Common myeloid progenitor, CD34-positive (primary cell): ENCODE data around the gene SOHLH1.

ENCODE experiments used
- CTCF ChIA-PET: fragments of 350-600 bp; sonication (Branson Sonifier 250); formaldehyde crosslinking; loops from one replicate; lab custom pipeline; 2021; ENCODE audit warnings: antibody characterized with exemption; lab: Charles Lee
- POLR2A ChIA-PET: fragments of 350-600 bp; sonication (Branson Sonifier 250); formaldehyde crosslinking; loops from one replicate; lab custom pipeline; 2021; ENCODE audit warnings: antibody characterized with exemption; lab: Charles Lee
- DNase-seq, 3 donors: peaks; one replicate each; pipeline versions ENCODE4 v3.0.0 to v3.0.0-alpha.2; 2013
- H3K27ac ChIP-seq, 2 experiments: 1 replicate in 1 of 2; 2 replicates in 1 of 2; pipeline ENCODE4 v1.7.0; 2013; ENCODE audit warnings: inconsistent platforms in 2 of 2, low read length in 2 of 2, mild to moderate bottlenecking in 2 of 2, low read depth in 1 of 2, moderate library complexity in 1 of 2; ENCODE audit not compliant: severe bottlenecking in 2 of 2, insufficient read depth in 1 of 2, poor library complexity in 1 of 2
- H3K27me3 ChIP-seq, 5 experiments: replicated peaks in 2 of 5; 1 replicate in 3 of 5; 2 replicates in 2 of 5; pipeline versions ENCODE4 v1.6.1 to v1.7.0; 2013; ENCODE audit warnings: low read length in 4 of 5, mild to moderate bottlenecking in 2 of 5, moderate library complexity in 2 of 5, inconsistent platforms in 1 of 5; ENCODE audit not compliant: insufficient read depth in 5 of 5, control insufficient read depth in 4 of 5
- H3K36me3 ChIP-seq, 4 experiments: 1 replicate in 2 of 4; 2 replicates in 2 of 4; pipeline versions ENCODE4 v1.6.1 to v1.7.0; 2013; ENCODE audit warnings: low read length in 3 of 4, control low read depth in 1 of 4, mild to moderate bottlenecking in 1 of 4; ENCODE audit not compliant: control insufficient read depth in 4 of 4, insufficient read depth in 4 of 4
- H3K4me1 ChIP-seq, 4 experiments: 1 replicate in 3 of 4; 2 replicates in 1 of 4; pipeline versions ENCODE4 v1.6.1 to v1.7.1; 2013; ENCODE audit warnings: low read length in 3 of 4, mild to moderate bottlenecking in 3 of 4, control low read depth in 1 of 4, inconsistent platforms in 1 of 4, moderate library complexity in 1 of 4; ENCODE audit not compliant: control insufficient read depth in 4 of 4, insufficient read depth in 4 of 4; ENCODE audit errors: control extremely low read depth in 1 of 4
- H3K4me3 ChIP-seq, 7 experiments: 1 replicate in 4 of 7; 2 replicates in 3 of 7; pipeline versions ENCODE4 v1.5.1 to v1.7.0; 2013; ENCODE audit warnings: mild to moderate bottlenecking in 7 of 7, low read length in 6 of 7, moderate library complexity in 6 of 7, inconsistent platforms in 2 of 7, low read depth in 2 of 7, control low read depth in 1 of 7; ENCODE audit not compliant: insufficient read depth in 4 of 7, control insufficient read depth in 1 of 7; ENCODE audit errors: extremely low read depth in 1 of 7
- H3K9me3 ChIP-seq, 5 experiments: 1 replicate in 4 of 5; 2 replicates in 1 of 5; pipeline versions ENCODE4 v1.6.1 to v1.7.1; 2013; ENCODE audit warnings: low read length in 4 of 5, mild to moderate bottlenecking in 2 of 5, inconsistent platforms in 1 of 5, low read depth in 1 of 5, moderate library complexity in 1 of 5; ENCODE audit not compliant: control insufficient read depth in 4 of 5, insufficient read depth in 2 of 5; ENCODE audit errors: control extremely low read depth in 1 of 5
- WGBS: methylation state at CpG from one replicate; pipeline ENCODE4 v1.1.5; 2013; ENCODE audit not compliant: insufficient coverage; 5-methylcytosine and 5-hydroxymethylcytosine counted together

Gene SOHLH1

DNA sequence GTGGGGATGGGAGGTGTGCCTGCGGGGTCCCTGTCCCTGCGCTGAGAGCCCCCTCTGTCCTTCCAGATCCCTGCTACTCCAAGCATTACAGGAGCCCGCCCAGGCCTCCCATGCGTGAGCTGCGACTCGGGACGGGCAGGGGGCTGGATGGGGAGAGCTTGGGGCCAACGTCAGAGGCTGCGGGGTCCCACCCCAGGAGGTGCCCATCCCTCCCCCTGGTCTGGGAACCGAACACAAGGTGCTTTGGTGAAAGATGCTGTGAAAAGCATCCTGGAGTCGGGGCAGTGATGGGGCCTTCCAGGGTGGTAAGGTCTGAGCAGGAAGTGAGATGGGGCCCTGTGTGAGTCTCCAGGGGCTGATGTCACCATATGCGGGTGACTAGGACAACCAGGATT is 33.5 kb downstream of the SOHLH1 start:
- 74% methylated on average over 9 of the region's 12 CpGs for WGBS
- Histone ChIP-seq H3K4me3 (no peak overlapping the region), H3K27ac (no peak overlapping the region), H3K27me3 (peaks cover 0 to 8% (median 0%) of the 10 kb centered on the region in 5 experiments), H3K36me3 (no peaks in the 10 kb centered on the region), H3K9me3 (peaks cover 0 to 3% (median 0%) of the 10 kb centered on the region in 5 experiments), H3K4me1 (no peaks in the 10 kb centered on the region)
- no peak for DNase-seq
- POLR2A ChIA-PET = no interaction called here
- CTCF ChIA-PET = no interaction called here

GRCh38 chr9:135664801-135665794 is 34.2 kb downstream of the SOHLH1 start:
- H3K4me1 ChIP-seq = no peaks in the 10 kb centered on the region
- H3K4me3 ChIP-seq = no peak overlapping the region
- no peaks in the 10 kb centered on the region for H3K36me3 ChIP-seq
- DNase-seq = no peak
- WGBS = 90% methylated on average over 23 of the region's 32 CpGs
- POLR2A ChIA-PET = no interaction called here
- peaks cover 0 to 8% (median 0%) of the 10 kb centered on the region in 5 experiments for H3K27me3 ChIP-seq
- H3K27ac ChIP-seq = no peak overlapping the region
- CTCF ChIA-PET = no interaction called here
- peaks cover 0 to 3% (median 0%) of the 10 kb centered on the region in 5 experiments for H3K9me3 ChIP-seq

- no peak for DNase-seq
- Histone ChIP-seq H3K27me3 (peaks cover 0 to 8% (median 0%) of the 10 kb centered on the region in 5 experiments), H3K4me1 (no peaks in the 10 kb centered on the region), H3K4me3 (no peak overlapping the region), H3K27ac (no peak overlapping the region), H3K36me3 (no peaks in the 10 kb centered on the region), H3K9me3 (no peaks in the 10 kb centered on the region)
- CTCF ChIA-PET = no interaction called here
- 91% methylated on average over 10 of the region's 10 CpGs for WGBS
- POLR2A ChIA-PET = no interaction called here
Observed at GRCh38 chr9:135664266-135664665, 35.0 kb downstream of the SOHLH1 start.

DNA sequence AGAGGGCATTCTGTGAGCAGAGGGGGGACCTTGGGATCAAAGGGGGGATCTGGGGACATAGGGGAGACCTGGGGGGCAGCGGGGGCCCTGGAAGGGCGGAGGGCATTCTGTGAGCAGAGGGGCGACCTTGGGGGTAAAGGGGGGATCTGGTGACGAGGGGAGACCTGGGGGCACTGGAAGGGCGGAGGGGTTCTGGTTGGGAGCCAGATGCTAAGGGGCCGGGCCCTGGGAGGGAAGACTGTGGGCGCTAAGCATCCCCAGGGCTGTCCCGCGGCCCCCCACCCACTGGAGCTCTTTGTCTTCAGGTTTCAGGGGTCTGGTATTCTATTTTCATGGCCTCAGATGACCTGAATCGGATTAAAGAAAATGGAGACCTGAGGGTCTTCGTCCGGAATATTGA is 35.4 kb downstream of the SOHLH1 start:
- H3K27me3 ChIP-seq = peaks cover 0 to 8% (median 0%) of the 10 kb centered on the region in 5 experiments
- no peaks in the 10 kb centered on the region for H3K9me3 ChIP-seq
- H3K4me1 ChIP-seq = no peaks in the 10 kb centered on the region
- H3K4me3 ChIP-seq = no peak overlapping the region
- ChIA-PET CTCF (no interaction called here), POLR2A (no interaction called here)
- H3K27ac ChIP-seq = no peak overlapping the region
- 93% methylated on average over 12 of the region's 12 CpGs for WGBS
- H3K36me3 ChIP-seq = no peaks in the 10 kb centered on the region
- DNase-seq = no peak

GRCh38 chr9:135663451-135663770 is 35.9 kb downstream of the SOHLH1 start:
- ChIA-PET POLR2A (no interaction called here), CTCF (no interaction called here)
- H3K4me1 ChIP-seq = no peaks in the 10 kb centered on the region
- H3K36me3 ChIP-seq = no peaks in the 10 kb centered on the region
- H3K4me3 ChIP-seq = no peak overlapping the region
- peaks cover 0 to 8% (median 0%) of the 10 kb centered on the region in 5 experiments for H3K27me3 ChIP-seq
- DNase-seq = no peak
- WGBS = 86% methylated on average over 3 of the region's 3 CpGs
- H3K9me3 ChIP-seq = no peaks in the 10 kb centered on the region
- H3K27ac ChIP-seq = no peak overlapping the region

DNA sequence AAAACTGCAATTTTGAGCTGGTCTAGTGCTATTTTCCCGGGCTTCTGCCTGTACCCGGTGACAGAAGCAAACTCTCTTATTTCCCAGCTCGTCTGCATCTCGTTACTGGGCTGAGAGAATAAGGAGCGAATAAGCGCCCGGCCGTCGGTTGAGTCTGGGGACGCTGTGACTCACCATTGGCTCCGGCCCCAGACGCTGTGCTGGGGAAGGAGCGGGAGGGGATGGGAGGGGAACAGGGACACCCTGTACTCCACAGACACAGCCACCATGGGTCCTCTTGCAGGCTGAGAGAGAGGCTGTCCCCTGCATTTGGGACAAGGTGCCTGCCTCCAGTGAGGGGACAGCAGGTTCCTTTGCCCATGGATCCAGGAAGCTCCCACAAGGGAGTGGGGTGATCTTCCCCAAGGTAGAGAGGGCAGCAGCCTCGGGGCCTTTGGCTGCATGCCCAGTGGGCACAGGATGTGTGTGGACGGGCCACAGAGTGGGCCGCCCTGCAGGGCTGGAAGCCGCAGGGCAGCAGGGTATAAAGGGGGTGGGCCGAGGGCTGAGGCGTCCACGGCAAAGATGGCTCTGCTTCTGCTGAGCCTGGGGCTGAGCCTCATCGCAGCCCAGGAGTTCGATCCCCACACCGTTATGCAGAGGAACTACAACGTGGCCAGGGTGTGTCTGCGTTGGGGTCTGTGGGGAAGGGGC is 36.4 kb downstream of the SOHLH1 start, which contains the start of gene LCN9:
TSS of gene LCN9 (plus strand) at position 552 of the 693 bp plus-strand sequence. CDS start at position 565, 13 bp downstream.
- ChIA-PET POLR2A (no interaction called here), CTCF (no interaction called here)
- WGBS = 80% methylated on average over 16 of the region's 25 CpGs
- no peaks in the 10 kb centered on the region for H3K36me3 ChIP-seq
- H3K27me3 ChIP-seq = peaks cover 0 to 8% (median 0%) of the 10 kb centered on the region in 5 experiments
- no peaks in the 10 kb centered on the region for H3K9me3 ChIP-seq
- H3K4me3 ChIP-seq = no peak within 1 kb of the TSS
- no peak for DNase-seq
- no peak within 1 kb of the TSS for H3K27ac ChIP-seq
- no peaks in the 10 kb centered on the region for H3K4me1 ChIP-seq
